Right kidney (tissue), 1 donor: Measurements from ENCODE around the gene GPR162.
A peak's percentile ranks its signal among the peaks of the same experiment; 100 is the strongest.

Experiments
- DNase-seq: peaks from one replicate; pipeline ENCODE4 v3.0.0-alpha.2; 2016

GPR162 gene

DNA sequence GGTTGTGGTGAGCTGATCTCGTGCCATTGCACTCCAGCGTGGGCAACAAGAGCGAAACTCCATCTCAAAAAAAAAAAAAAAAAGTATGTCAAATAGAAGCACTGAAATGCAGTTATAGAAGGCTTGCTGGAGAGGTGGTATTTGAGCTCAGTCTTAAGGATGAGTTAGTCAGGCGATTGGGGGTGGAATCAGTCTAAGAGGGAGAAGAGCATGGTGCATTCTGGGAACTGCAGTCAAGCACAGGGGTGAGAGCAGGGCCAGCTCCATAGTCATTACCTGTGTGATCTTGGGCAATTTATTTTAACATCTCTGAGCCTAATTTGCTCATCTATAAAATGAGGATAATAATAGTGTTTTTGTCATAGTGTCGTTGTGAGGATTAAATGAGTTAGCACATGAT, 13.3 kb downstream of the GPR162 start:
- DNase-seq = no peak

DNA sequence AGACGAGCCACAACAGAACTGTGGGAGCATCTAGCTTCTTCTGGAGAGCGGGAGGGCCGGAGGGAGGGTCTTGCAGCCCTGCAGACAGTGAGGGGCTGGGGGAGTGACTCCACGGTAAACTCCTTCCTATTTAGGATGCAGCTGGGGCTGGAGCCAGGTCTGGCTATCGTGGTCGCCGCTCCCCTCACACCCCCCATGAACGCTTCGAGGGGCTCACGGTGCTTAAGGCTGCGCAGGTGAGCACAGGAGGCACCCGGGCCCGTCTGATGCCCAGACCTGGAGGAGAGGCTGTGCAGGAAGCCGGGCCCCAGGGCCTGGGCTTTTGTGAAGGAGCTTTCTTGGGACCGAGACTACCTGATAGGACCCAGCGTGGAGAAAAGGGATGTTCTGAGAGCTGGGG, 15.2 kb downstream of the GPR162 start:
- DNase-seq = no peak

DNA sequence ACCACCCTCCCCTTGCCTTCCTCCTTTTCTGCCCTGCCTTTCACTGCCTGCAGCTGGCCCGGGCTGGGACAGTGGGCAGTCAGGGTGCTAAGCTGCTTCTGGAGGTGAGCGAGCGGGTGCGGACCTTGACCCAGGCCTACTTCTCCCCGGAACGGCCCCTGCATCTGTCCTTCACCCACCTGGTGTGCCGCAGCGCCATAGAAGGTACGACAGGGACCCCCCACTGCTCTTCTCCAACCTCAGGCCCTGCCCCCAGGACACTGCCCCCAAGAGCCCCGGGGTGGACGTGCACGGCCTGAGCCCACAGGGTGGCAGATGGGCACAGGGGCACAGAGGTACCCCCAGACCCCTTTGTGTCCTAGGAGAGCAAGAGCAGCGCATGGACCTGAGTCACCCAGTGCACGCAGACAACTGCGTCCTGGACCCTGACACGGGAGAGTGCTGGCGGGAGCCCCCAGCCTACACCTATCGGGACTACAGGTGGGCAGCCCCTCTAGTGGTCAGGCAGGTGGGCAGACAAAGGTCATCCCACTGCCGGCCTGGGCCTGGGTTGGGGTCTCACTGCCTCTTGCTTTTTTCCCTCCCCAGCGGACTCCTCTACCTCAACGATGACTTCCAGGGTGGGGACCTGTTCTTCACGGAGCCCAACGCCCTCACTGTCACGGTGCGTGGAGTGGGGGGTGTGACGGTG, 15.9 kb downstream of the GPR162 start:
- no peak for DNase-seq

DNA sequence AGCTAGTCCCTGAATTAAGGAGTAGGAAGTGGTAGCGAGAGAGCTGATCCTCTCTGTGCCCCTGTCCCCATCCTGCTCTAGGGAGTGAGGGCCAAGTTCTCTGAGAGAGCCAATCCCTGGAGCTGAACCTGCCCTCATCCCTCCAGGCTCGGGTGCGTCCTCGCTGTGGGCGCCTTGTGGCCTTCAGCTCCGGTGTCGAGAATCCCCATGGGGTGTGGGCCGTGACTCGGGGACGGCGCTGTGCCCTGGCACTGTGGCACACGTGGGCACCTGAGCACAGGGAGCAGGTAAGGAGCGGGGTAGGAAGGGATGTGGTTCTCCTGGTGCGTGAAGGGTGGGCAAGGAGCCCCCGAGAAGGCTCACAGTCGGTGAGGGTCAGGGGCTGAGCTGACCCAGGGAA, 17.2 kb downstream of the GPR162 start:
- DNase-seq = no peak

DNA sequence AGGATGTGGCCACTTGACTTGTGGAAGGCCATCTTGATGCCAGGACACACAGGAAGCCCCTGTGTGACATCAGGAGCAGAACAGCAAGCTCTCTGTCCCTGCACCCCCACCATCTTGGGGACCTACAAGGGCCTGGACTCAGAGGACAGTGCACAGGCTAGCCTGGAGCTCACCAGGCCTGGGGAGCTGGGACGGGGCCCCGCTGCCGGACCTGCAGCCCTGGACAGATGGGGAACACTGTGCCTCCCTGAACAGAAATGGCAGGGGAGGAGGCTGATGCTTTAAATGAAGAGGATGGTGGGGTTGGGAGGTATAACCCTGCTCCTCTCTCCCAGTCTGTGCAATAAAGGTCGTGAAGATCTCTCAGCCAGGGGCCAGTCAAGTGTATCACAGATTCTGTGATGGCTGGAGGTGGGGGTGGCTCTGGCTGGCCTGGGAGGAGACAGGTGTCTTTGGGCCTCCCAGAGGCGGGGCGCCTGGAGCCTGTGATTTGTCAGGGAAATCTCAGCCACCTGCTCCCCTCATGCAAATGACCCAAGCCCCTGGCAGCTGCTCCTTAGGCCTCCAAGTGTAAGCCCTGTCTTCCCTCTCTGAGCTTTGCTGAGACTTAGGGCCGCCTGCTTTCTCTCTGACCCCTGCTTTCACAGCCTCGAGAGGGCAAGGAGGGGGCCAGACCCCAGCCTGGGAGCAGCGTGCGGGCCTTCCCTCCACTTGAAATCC, 18.0 kb downstream of the GPR162 start:
- no peak for DNase-seq

DNA sequence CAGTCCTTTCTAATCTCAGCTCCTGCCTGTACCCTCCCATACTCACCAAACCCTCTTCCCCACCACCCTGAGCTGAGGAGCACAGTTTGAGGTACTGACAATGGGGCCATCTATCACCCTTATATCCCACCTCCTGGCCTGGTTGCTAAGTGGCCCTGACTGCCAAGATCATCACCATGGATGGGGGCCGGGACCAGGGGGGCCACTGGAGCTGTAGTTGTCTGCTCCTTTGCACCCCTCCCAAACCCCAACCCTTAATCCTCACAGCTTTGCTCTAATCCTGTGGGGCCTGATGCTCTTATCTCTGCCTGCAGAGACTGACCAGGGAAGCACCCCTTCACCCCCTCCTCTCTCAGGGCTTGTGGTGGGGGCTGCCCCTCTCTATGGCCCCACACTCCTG, 18.7 kb downstream of the GPR162 start:
- DNase-seq = no peak

DNA sequence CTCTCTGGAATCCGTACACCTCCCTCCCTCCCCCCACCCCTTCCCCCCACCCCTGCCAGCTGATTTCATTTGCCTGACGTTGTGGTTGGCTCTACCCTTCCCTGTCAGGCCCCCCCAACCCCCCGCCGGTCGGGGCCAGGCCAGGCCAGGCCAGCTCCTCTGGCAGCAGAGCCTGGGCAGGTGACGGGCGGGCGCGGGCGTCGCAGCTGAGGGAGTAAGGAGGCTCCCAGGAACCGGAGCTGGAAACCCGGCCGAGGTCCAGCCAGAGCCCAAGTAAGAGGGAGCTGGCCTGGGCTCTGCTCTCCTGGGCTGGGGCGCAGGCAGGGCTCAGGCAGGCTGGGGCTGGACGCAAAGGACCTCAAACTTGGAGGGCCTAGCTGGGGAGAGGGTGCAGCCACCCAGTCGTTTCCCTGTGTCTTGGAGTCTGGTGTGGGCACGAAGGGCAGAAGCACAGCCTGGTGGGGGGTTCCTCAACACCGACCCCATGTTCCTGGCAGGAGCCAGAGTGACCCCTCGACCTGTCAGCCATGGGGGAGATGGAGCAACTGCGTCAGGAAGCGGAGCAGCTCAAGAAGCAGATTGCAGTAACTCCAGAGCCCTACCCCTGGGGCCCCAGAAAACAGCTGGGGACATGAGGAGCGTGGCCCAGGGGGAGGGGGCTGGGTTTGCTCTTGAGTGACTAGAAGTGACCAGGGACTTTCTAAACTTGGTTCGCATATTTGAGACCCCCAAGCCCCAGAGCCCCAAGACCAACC, 19.3 kb downstream of the GPR162 start, which contains the start of gene GNB3:
GNB3 (plus strand) TSS at position 165 of the 755 bp plus-strand sequence; CDS start at position 528, 363 bp downstream.
- no peak for DNase-seq

DNA sequence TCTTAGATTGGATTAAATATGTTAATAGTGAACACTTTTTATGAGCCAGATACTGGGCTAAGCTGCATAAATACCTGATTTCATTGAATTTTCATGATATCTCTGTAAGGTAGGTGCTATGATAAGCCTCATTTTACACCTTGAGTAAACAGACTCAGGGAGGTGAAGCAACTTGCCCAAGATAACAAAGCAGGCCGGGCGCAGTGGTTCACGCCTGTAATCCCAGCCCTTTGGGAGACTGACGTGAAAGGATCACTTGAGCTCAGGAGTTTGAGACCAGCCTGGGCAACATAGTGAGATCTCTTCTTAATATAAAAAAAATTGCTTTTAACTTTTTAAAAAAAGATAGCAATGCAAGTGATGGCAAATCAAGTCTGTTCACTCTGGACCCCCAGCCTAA, 20.5 kb downstream of the GPR162 start:
- no peak for DNase-seq

DNA sequence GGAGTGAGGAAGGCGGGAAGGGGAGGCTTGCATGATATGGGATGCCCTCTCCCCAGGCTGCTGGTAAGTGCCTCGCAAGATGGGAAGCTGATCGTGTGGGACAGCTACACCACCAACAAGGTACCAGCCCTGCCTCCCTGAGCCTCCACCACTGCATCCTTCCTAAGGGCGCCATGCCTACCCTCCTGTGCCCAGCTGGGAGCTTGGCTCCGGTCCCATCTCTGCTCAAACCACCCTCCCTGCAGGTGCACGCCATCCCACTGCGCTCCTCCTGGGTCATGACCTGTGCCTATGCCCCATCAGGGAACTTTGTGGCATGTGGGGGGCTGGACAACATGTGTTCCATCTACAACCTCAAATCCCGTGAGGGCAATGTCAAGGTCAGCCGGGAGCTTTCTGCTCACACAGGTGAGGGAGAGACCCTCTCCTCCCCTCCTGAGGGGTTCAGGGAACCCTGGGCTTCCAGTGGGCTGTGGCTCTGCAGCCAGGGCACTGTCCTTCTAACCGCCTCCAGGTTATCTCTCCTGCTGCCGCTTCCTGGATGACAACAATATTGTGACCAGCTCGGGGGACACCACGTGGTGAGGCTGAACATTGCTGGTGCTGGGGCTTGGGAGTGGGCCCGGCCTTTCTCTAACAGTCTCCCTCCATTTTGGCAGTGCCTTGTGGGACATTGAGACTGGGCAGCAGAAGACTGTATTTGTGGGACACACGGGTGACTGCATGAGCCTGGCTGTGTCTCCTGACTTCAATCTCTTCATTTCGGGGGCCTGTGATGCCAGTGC, 21.7 kb downstream of the GPR162 start:
- no peak for DNase-seq

DNA sequence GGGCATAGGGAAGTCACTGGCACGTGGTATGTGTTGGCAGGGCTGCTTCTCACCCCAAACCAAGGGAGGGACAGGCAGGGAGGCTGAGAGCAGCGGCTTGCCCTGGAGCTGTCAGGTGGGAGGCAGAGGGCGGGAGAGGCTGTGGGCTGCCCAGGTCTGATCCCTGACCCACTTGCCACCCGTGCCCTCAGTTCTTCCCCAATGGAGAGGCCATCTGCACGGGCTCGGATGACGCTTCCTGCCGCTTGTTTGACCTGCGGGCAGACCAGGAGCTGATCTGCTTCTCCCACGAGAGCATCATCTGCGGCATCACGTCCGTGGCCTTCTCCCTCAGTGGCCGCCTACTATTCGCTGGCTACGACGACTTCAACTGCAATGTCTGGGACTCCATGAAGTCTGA, 23.8 kb downstream of the GPR162 start:
- no peak for DNase-seq

DNA sequence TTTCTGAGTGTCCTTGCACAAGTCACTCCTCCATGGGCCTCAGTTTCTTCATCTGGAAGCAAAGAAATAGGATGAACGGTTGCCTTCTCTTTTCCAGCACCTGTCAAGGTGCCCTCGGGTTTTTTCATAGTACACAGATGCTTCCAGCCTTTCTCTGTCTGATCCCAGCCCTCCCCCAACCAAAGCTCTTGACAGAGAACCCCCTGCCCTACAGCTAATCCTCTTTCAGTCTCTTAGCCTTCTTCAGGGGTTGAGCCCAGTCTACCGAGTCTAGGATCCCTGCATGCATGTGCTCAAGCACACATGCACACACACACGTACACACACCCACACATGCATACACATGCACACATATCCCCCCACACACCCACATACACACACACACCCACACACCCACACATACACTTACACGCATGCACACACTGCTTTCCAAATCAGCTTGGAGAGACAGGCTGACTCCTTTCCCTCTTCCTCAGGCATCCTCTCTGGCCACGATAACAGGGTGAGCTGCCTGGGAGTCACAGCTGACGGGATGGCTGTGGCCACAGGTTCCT, 24.8 kb downstream of the GPR162 start:
- no peak for DNase-seq

DNA sequence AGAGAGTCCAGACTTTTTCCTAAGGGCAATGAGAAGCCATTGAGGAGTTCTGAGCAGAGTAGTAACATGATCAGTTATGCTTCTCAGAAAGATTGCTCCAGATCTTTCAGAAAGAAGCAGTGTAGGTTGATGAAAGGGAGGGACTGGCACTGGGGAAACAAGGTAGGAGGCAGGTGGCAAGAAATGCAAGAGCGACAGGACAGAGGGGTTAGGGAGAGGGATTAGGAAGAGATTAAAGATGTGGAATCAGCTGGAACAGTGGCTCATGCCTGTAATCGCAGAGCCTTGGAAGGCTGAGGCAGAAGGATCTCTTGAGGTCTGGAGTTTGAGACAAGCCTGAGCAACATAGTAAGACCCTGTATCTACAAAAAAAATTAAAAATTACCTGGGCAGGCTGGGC, 26.1 kb downstream of the GPR162 start:
- no peak for DNase-seq

DNA sequence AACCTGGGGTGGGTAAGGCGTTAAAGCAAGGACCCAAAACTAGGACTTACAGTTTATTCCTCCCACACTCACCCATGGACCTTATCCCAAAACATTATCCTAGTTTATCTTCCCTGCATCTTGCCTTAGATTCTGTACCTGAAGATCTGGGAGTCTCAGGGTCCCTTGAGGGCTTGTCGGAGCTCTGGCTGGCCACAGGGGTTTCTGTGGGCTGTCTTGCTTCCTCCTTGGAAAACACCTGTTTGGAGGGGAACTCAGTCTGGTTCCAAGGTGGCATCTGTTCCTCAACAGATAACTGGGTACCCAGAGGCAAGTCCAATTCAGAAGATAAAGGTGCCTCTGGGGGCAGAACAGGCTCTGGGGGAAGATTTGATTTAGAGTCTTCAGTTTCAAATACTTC, 27.8 kb downstream of the GPR162 start:
- DNase-seq = no peak

DNA sequence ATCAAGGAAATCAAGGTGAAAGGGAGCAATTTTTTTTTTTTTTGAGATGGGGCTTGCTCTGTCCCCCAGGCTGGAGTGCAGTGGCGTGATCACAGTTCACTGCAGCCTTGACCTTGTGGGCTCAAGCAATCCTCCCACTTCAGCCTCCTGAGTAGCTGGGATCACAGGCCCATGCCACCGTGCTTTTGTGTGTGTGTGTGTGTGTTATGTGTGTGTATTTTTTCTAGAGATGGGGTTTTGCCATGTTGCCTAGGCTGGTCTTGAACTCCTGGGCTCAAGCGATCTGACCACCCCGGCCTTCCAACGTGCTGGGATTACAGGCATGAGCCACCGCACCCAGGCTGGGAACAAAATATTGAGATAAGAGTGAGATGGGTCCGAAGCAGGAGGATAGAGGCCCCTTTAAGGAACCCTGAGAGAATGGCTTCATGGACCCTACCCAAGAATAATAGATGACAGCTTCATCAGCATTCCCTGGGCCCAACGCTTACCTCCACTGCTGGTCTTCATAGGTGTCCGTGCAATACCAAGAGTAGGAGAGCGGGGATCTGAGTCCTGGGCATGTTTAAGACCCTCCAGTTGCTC, 28.4 kb downstream of the GPR162 start:
- DNase-seq = no peak

DNA sequence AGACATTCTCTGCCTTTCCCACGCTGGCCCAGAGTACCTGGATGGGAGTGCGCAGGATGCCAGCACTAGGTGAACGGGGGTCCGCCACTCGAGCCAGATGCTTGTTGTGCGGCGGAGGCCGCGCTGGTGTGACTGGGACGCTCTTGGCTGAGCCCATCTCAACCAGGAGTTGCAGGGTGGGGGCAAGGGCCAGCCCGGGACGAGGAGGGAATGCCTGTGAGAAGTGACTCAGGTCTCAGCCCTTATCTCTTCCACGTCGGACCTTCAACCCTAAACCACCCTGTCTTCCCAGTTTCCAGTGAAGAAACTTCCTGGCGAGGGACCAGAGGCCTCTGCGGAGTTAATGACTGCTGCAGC, 29.2 kb downstream of the GPR162 start:
- no peak for DNase-seq

DNA sequence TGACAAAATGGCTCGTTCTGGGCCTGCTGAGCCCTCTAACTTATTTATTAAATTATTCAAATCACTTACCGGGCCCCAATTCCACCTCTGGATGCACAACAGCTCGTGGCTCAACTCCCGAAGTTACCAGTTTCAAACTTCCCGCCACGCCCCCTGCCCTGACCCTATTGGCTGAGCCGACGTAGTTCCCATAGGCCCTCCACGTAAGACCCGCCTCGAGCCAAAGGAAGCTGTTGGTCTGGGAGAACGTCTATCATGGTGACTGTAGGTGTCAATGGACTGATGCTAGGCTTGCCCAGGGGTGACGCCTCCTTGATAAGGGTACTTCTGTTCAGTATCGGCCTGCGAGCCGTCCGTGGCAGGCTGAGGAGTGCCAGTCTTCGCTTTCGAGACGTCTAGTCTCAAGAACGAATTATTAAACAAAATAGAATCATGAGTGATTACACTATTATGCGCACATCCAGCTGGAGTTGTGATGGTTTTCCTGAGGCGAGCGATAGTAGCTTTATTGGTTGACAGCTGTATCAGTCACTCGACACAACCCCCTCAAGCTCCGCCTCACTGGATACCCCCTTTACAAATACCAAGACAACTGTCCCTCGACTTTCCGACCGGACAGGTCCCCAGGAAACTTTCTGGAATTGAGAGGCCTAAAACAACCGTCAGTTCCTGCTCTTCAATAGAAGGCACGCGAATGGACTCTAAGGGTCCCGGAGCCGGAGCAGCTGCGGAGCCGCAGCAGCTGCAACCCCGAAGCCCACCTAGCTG, 29.7 kb downstream of the GPR162 start, which contains the start of gene CDCA3:
CDCA3 (minus strand) TSS at position 134 of the 768 bp plus-strand sequence. CDS start 334 bp downstream, outside the sequence.
- DNase-seq = peak; percentile 92

DNA sequence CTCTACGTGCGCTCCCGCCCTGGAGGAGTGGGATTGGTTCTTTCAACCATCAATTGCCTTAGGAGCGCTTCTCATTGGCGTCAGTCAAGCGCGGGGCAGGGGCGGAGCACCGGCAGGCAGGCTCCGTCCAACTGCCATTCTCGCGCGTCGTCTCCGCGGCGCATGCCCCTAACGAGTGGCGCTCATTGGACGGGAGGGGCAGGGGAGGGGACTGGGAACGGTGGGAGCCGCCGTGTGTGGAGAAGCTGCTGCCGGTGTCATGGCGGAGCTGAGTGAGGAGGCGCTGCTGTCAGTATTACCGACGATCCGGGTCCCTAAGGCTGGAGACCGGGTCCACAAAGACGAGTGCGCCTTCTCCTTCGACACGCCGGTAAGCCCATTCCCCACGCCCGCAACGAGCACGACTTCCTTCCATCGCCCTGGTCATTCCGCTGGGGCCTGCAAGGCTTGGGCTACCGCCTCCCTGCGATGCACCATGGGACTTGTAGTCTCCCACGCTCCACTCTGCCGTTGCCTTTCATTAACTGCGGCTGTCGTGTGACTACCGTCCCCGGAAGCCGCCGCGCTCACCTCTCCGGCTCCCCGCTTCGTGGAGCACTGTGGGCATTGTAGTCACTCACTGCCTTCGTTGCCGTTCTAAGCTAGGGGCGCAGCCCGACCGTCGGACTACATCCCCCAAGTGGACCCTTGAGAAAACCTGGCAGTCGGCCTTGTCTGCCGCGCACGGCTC, 30.5 kb downstream of the GPR162 start, which contains the start of gene USP5:
USP5 (plus strand) TSS at position 230 of the 730 bp plus-strand sequence; CDS start at position 260, 30 bp downstream.
- DNase-seq = peak; percentile 100

DNA sequence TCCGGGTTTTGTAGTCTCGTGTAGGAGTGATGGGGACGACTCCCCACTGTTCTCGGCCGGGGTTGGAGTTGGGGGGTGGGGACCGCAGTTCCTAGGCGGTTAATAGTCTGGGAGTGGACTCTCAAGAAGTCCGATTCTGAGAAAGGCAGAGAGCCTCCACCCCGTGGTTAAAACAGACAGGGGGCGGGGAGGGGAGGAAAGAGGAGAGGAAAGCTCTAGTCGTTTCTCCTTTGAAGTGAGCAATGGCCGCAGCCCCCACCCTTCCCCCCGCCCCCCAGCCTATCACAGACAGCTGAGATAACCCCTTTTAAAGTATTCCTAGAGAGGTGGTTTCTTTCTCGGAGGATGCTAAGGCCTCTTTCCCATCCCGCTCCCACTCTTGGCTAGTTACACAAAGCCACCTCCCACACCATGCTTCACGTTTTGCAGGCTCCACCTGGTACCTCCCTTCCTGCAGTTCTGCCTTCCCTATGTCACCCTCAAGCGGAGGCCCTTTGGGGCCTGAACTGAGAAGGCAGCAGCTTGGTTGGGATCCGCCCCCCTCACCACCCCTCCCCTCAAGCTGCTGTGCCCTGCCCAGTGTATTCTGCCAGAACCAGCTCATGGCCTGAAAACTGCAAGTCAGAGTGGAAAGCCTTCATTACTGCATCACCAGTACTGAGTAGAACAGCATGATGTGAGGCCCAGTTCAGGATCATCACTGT, 31.2 kb downstream of the GPR162 start:
- DNase-seq = no peak

DNA sequence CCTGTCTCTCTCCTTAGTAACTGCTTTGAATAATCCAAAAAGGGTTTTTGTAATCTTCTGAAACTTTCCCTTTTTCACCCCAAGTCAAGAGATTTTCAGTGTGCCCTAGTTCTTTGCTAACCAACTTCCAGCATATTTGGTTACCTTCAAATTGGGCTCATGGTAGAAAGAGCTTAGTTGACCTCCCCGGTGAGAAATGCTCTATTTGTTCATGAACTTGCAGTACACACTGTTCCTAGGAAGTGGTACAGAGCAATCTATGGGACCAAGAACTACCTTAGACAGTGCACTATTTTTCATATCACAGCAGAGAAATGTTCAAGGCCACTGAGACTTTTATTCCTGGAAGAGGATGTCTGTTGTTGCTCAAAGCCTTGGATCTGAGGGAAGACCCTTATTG, 32.0 kb downstream of the GPR162 start:
- DNase-seq = no peak
